Gastroesophageal sphincter (tissue), 3 donors: Measurements from ENCODE around the gene CCHCR1.
A peak's percentile ranks its signal among the peaks of the same experiment; 100 is the strongest.

Experiments used
- CTCF ChIP-seq, 4 experiments: fragments of 200-600 bp in 2 of 4; fragments of 450-650 bp in 2 of 4; sonication (generic) in 1 of 4; IDR thresholded peaks; one replicate each; pipeline ENCODE4 v1.5.1; 2017 to 2019; ENCODE audit warnings: antibody characterized with exemption in 4 of 4, mild to moderate bottlenecking in 2 of 4, moderate library complexity in 2 of 4
- EP300 ChIP-seq: sonication (generic); formaldehyde crosslinking; IDR thresholded peaks from one replicate; pipeline ENCODE4 v1.6.1; 2017; ENCODE audit warnings: antibody characterized with exemption, mild to moderate bottlenecking
- POLR2A ChIP-seq, 2 donors: fragments of 450-650 bp; IDR thresholded peaks; one replicate each; pipeline ENCODE4 v1.6.1; 2017; ENCODE audit warnings: antibody characterized with exemption in 2 of 2, mild to moderate bottlenecking in 2 of 2, moderate library complexity in 1 of 2
- POLR2AphosphoS5 ChIP-seq: sonication (generic); formaldehyde crosslinking; IDR thresholded peaks from one replicate; pipeline ENCODE4 v1.6.1; 2017; ENCODE audit warnings: antibody characterized with exemption

- TF ChIP-seq POLR2A (IDR thresholded peaks at IDR 0.05) (no peak), CTCF (IDR thresholded peaks at IDR 0.05) (no peak), POLR2AphosphoS5 (peak; percentile 48), EP300 (no peak)
Observed at GRCh38 chr6:31158140-31158862, 699 bp upstream of the CCHCR1 start, which contains the start of gene TCF19.
